ENCODE results near the gene ZNF396.

GRCh38 chr18:35410561-35410960, 33.4 kb upstream of the ZNF396 start:
- TF ChIP-seq CTCF (IDR thresholded peaks at IDR 0.05; ENCODE audit: insufficient read depth, low read length): no peak
- TF ChIP-seq POLR2AphosphoS5 (IDR thresholded peaks at IDR 0.05; ENCODE audit: low read depth): no peak
- no peak for TF ChIP-seq REST (IDR thresholded peaks at IDR 0.05; ENCODE audit: insufficient replicate concordance, low read depth)
- TF ChIP-seq GABPA (IDR thresholded peaks at IDR 0.05; ENCODE audit: low read depth): no peak
- TF ChIP-seq SPI1 (IDR thresholded peaks at IDR 0.05; ENCODE audit: borderline replicate concordance, low read depth): no peak
